HG03280 (cell line): ENCODE results near the gene PHRF1.
"Not testable (repeated sequence)": the region's sequence is repeated elsewhere in the genome, so short reads cannot be mapped to it uniquely, and the experiment has no call there.

Experiments
- ATAC-seq: cut with Tn5 transposase; IDR thresholded peaks from one replicate; pipeline ENCODE4 v1.9.1; 2021; ENCODE audit warnings: mild to moderate bottlenecking, moderate library complexity; ENCODE audit not compliant: unreplicated experiment

Gene PHRF1

GRCh38 chr11:647672-648158 lies 71.4 kb downstream of the PHRF1 start:
- not testable (repeated sequence) for ATAC-seq

GRCh38 chr11:650482-650881 lies 74.2 kb downstream of the PHRF1 start:
- no peak for ATAC-seq

DNA sequence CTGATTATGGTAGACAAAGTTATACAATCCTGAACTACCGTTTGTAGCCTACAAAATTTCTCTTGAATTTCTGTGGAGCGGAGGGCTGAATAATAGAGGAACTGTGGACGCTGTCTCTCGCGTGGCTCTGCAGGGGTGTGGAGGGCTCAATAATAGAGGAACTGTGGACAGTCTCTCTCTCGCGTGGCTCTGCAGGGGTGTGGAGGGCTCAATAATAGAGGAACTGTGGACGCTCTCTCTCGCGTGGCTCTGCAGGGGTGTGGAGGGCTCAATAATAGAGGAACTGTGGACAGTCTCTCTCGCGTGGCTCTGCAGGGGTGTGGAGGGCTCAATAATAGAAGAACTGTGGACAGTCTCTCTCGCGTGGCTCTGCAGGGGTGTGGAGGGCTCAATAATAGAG lies 76.9 kb downstream of the PHRF1 start:
- not testable (repeated sequence) for ATAC-seq

DNA sequence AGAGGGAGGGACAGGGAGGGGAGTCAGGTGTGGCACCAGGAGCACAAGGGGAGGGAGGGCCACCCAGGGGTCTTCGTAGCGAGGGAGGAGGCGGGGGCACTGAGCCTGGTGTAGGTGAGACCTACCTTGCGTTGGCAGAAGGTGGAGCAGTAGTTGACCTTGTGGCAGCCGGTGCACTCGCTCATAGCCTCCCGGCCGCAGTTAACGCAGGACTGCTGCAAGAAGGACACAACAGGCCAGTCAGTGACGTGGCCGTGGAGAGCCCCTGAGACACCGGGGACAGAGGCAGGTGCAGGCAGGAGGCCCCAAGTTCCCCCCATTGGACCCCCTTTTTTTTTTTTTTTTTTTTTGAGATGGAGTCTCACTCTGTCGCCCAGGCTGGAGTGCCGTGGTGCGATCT lies 77.6 kb downstream of the PHRF1 start:
- ATAC-seq: no peak

GRCh38 chr11:654444-654843 lies 78.2 kb downstream of the PHRF1 start:
- not testable (repeated sequence) for ATAC-seq

DNA sequence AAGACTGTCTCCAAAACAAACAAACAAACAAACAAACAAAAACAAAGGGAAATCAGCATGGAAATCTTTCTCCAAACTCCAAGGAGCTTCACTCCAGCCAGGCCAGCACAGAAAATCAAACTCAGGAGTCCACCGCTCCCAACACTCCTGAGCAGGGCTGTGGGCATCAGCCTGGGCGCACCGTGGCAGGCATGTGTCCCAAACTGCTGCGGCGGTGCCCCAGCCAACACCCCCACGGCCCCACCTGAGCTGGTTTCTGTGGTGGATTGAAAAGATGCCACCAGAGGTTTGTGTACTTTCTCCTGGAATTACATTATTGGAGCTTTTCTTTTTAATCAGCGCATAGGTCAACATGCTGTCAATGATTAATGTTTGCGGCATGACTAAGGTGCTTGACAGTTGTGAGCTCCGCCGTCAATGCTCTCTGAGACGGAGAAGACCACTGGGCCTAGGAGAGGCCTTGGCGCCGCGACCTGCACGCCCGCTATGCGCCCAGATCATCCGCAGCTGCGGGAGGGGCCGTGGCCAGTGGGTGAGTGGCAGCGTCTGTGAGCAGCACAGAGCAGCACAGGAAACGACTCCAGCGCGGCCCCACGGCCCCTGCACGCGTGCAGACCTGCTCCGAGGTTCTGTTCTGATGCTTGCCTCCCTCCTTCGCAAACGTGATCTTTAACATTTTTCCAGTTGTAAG lies 78.9 kb downstream of the PHRF1 start:
- ATAC-seq: no peak

GRCh38 chr11:656426-656825 lies 80.2 kb downstream of the PHRF1 start:
- no peak for ATAC-seq

- no peak for ATAC-seq
Measured at GRCh38 chr11:656866-657265, 80.6 kb downstream of the PHRF1 start.

- no peak for ATAC-seq
Measured at GRCh38 chr11:657691-658126, 81.4 kb downstream of the PHRF1 start.

DNA sequence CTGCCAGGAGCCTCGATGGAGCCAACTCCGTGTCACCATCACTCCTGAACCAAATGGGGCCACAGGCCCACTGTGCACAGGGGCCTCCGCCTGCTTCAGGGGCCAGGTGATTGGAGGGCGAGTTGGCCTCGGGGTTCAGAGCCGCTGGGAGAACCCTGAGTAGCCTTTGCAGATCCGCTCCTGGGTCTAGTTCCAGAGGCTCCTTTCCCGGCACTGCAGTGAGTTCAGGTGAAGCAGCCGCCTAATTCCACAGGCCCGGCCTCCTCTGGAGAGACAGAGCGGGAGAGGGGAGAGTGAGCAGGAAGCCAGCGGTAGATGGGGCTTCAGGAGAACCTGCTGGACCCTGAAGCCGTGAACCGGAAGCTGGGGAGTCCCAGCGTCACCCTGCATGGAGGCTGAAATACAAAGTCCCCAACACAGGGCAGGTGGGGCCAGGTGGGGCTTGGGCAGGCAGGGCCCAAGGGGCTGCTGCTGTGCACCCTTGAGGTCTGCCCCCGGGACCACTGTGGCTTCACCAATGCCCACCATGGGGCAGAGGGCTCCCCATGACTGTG lies 83.3 kb downstream of the PHRF1 start:
- no peak for ATAC-seq

DNA sequence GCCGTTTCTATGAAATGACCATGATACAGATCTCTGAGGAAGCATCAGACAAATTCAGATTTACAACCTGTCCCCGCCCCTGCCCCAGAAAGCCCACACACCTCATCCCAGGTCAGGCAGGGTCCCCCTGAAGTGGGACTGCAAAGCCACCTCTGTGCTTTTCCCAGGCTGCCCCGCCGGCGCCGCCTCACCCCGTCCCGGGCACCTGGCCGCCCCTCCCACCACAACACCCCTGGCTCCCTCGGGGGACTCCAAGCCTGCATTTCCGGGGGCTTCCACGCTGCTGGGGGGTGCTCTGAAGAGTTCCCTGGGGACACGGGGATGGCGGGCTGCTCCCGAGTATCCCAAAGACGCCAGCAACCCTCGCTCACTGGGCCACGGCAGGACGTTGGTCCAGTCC lies 84.0 kb downstream of the PHRF1 start:
- no peak for ATAC-seq

DNA sequence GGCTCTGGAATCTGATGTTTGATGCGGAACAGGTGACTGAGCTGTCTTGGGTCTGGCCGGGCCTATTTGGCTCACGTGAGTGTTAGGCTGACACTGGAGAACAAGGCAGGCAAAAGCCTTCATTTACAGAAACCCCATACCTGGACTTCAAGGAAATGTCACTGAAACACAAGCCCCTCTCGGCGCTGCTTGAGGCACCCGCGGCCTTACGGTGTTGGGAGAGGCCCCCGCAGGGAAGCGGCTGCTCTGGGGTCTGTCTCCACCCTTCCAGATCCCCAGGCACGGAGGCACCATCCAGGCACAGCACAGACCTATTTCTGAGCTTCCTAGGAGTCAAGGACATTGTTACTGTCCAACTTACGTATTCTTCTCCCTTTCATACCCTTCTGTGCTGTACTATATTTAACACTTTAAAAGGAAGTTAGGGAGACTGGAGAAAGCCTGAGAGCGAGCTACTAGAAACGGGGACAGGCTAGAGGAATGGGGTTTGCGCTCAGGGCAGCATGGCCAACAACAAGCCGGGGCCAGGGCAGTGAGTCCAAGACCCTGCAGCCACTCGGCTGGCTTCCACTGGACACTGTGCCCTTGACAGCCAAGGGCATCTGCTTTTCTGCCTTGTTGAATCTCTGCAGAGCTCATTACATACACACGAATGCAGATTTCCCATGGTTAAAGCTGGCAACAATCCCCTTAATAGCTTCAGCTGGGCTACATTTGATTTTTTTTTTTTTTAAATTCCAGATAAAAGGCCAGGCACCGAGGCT lies 84.6 kb downstream of the PHRF1 start:
- ATAC-seq: no peak
